ENCODE results near the gene SLC26A1. TPM values are rescaled to one million over a fixed set of nuclear protein-coding genes. Genes with fewer than 3 reads are reported as not detected.

SLC26A1 gene
- total RNA-seq, 1 experiment from 2014 or later = 0.09 TPM

DNA sequence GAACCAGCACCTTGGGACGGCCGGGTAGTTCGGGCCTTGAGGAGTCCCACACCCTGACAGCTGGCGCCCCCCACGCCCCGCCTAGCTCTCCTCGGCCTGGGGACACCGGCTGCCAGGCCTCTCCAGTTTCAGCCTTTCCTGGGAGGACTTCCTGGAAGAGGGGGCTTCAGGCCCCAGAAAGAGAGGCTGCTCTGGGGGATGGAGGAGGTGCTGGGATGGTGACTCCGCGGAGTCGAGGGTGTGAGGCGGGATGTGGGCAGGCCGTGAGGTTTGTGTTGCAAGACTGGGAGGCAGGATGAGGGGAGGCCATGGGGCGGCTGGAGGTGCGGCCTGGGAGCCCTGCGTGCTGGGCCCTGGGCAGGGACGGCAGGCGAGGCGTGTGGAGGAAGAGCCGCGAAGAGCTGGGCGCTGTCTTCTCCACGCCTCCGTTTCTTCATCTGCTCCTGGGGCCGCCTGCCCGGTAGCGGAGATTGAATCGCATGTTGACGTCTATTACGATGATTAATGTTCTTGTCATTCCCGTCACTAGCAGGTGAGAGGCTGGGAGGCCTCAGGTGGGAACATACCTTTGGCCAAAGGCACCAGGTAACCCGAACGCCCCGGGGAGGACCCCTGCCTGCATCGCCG is 17.3 kb upstream of the SLC26A1 start:
- Mint-ChIP-seq H3K4me1 (peaks cover 11 to 12% of the 10 kb centered on the region in 2 experiments), H3K27ac (no peak overlapping the region; a peak in 1 of 7 replicates), H3K9me3 (peaks cover 3 to 13% of the 10 kb centered on the region in 2 experiments; a peak in 4 of 5 replicates), H3K27me3 (ENCODE audit: low read depth) (peaks cover 48% of the 10 kb centered on the region), H3K36me3 (ENCODE audit: insufficient read depth in 1 of 3, low read depth in 3 of 3) (peaks cover 0 to 4% (median 0%) of the 10 kb centered on the region in 3 experiments; a peak in 2 of 7 replicates), H3K4me3 (peak overlapping the region; percentile 54 to 76)
- Histone ChIP-seq H2BK15ac (ENCODE audit: low read depth, low read length) (no peak overlapping the region), H3K79me1 (ENCODE audit: insufficient read depth, low read depth, low read length, poor library complexity, severe bottlenecking) (no peaks in the 10 kb centered on the region), H2AK5ac (ENCODE audit: insufficient read length, low read length) (no peak overlapping the region), H2AFZ (ENCODE audit: low read length) (no peak overlapping the region), H3K4me2 (ENCODE audit: insufficient read depth, insufficient read length, low read length) (peak overlapping the region; percentile 69), H4K20me1 (ENCODE audit: control insufficient read depth, insufficient read depth, insufficient read length) (no peaks in the 10 kb centered on the region), H3K27ac (ENCODE audit: insufficient read length, low read depth, low read length) (no peak overlapping the region), H3K4ac (ENCODE audit: low read depth, low read length) (no peak overlapping the region), H3K56ac (ENCODE audit: insufficient read length, low read depth, low read length) (no peak overlapping the region), H3K23me2 (ENCODE audit: insufficient read length, low read depth, low read length, poor library complexity, severe bottlenecking) (peaks cover 14% of the 10 kb centered on the region), H2BK120ac (ENCODE audit: low read depth, low read length, poor library complexity, severe bottlenecking) (no peak overlapping the region), H2BK5ac (ENCODE audit: insufficient read length, low read length) (no peak overlapping the region), H3K27me3 (ENCODE audit: insufficient read depth, low read length) (peaks cover 22% of the 10 kb centered on the region; the same call in 1 of the 2 replicates), H3K23ac (ENCODE audit: insufficient read length, low read depth, low read length) (no peak overlapping the region), H3K9me3 (ENCODE audit: control insufficient read depth, low read depth, low read length) (no peaks in the 10 kb centered on the region), H3K79me2 (ENCODE audit: insufficient read depth, low read length) (no peaks in the 10 kb centered on the region), H3K4me1 (ENCODE audit: insufficient read depth, low read length) (no peaks in the 10 kb centered on the region), H4K91ac (ENCODE audit: insufficient read length, low read depth, low read length) (no peak overlapping the region), H4K5ac (ENCODE audit: insufficient read length, low read depth, low read length) (no peak overlapping the region), H3T11ph (ENCODE audit: low read length) (no peak overlapping the region), H3K9ac (ENCODE audit: extremely low read depth, insufficient read length, low read length) (no peak overlapping the region), H2BK20ac (ENCODE audit: low read depth, low read length, poor library complexity, severe bottlenecking) (no peak overlapping the region), H4K8ac (replicated peaks; ENCODE audit: insufficient read length, low read depth, low read length) (no peak overlapping the region), H3K14ac (ENCODE audit: insufficient read depth, low read length) (no peak overlapping the region), H2BK12ac (ENCODE audit: insufficient read length, low read depth, low read length) (no peak overlapping the region), H3K18ac (ENCODE audit: insufficient read length, low read depth, low read length) (no peak overlapping the region)
- TF ChIP-seq CTCF (conservative IDR thresholded peaks at IDR 0.05) = no peak
- no CpG with 5 or more reads among the region's 36 CpGs for WGBS (ENCODE audit: extremely low coverage, insufficient read length, low lambda C conversion rate)
- DNase-seq = peak; percentile 62

Data from H9 (cell line).